GM20431 (cell line): ENCODE data around the gene CDK18.

ENCODE experiments used
- in situ Hi-C: fragments of 300-500 bp; cut with MseI, MboI; formaldehyde crosslinking; loops from one replicate; pipeline ENCODE4 v1.15.0; 2020; ENCODE audit warnings: low sequenced_read_pairs; ENCODE audit not compliant: unreplicated experiment

CDK18 gene

GRCh38 chr1:205532996-205533735 lies 28.7 kb downstream of the CDK18 start:
- in situ Hi-C loops, result no loop called here

DNA sequence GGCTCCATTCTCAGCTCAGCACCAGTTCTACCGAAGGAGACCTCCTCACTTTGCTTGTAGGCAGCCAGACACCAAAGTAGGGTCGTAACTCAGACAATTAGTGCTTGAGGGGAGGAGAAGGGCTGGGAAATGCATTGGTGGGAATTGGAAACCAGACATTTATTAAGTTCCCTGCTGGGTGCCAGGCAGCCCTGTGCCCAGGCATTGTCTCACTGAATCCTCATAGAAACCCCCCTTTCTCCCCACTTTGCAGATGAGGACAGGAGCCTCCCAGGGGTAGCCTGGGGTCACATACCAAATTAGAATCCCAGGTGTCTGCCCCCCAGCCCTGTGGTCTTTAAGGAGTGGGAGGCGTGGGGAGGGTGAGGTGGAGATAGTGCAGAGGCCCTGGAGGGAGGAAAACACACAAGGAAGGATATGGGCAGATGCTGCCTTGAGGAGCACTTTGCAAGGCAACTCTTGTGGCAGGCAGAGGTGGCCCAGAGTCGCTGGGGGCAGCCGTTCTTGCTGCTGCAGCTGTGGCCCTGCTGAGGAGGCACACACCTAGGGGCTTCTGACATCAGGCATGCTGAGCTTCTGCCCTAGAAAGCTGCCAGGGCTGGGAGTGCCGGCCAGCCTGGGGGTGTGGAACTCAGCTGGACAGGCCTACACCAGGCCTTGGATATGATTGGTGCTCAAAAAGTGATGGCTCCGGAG lies 29.4 kb downstream of the CDK18 start:
- in situ Hi-C loops, result no loop called here

DNA sequence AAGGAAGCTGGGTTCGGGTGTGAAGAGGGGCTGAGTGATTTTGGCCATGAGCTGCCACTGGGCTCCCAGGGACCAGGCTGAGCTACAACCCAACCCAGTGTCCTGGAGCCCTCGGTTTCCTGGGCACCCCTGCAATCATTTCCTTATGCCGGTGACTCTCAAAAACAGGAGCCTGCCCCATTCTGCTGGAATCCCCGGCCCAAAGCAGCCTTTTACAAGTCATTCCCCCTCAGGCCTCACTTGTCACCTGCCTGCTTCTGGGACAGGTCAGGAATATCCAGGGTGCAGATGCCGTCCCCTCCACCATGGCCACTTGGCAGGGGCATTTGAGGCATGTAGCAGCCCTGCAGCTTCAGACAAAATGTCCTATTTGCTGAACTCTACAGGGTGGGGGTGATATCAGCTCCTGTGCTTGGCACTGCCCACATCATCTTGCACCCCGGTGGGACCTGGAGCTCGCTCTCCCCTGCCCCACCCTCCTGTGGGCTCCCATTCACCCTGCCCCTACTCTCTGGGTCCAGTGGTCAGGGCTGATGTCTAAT lies 30.0 kb downstream of the CDK18 start:
- in situ Hi-C loops, result no loop called here

DNA sequence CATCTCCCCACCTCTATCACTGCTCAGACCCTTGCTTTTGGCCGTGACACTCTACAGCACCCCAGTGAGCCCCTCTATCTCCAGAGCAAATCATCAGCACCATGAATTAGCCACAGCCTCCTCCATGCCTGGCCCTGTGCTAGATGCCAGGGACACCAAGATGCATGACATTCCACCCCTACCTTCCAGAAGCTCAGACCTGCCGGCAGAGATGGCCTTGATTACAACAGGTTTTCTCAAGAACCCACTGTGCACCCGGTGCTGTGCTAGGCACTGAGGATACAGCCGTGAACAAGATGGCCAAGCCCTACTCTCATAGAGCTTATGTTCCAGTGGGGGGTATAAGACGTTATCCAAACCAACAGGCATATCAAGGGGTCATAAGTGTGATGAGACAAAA lies 30.6 kb downstream of the CDK18 start:
- in situ Hi-C loops, result no loop called here

- in situ Hi-C loops, result no loop called here
These were observed 31.6 kb downstream of the CDK18 start for GRCh38 chr1:205535866-205536758.

DNA sequence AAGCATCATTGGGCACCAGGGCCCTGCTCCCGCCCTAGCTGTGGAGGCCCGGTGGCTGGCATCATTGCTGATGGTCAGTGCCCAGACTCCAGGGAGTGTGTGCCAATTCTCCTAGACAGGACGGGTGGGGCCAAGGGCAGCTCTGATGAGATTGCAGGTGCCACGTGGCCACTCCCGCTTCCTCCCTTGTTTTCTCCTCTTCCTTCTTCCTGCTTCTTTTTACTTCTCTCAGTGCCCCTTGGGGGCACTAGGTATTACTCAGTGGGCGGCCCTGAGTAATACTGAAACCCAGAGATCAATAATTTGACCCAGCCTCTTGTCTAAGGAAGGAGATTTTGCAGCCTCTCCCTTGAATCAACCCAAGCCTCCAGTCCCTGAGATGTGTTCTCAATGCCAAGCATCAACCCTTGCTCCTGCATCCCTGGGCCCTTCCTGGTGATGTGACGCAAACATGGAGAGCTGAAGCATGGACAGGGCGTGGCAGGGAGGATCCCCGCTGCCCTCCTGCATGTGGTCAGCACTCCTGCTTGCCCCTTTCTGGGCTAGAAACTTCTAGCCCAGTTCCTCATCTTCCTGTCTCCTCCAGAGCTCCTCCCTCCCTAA lies 32.4 kb downstream of the CDK18 start:
- in situ Hi-C loops, result no loop called here

- in situ Hi-C loops, result no loop called here
These were observed 33.0 kb downstream of the CDK18 start for GRCh38 chr1:205537386-205538018.

- in situ Hi-C loops, result no loop called here
These were observed 33.9 kb downstream of the CDK18 start for GRCh38 chr1:205538235-205538840.

DNA sequence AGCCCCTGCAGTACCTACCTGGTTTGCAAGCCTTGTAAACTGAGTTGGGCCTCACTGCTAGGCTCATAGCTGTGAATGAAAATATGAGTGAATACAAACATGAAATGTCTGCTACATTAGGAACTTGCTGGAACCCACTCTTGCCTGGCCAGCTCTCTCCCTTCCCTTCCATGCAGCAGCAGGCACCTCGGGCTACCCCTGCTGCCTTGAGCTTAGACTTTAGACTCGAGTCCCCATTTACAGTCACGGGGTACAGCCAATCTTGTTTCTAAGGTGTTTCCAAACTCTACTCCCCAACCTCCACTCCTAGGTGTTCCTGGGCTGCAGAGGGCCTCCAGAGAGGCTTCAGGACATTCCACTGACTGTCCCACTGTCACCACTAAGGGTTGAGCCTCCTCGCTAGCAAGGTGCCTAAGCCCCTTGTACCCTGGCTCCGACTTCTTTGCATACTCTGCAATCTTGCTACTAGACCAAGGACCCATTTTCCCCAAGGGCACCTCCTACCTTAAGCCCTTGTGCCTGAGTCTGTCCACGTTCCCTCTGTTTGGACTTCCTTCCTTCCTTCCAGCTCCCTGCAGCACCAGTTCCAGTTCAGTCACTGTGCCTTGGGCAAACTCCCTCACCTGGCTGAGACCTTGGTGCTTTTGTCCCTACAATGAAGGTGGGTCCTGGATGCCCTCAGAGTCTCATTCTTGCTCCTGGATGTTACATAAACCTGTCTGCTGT lies 36.9 kb downstream of the CDK18 start:
- in situ Hi-C loops, result no loop called here

GRCh38 chr1:205542367-205542766 lies 37.9 kb downstream of the CDK18 start:
- in situ Hi-C loops, result no loop called here

DNA sequence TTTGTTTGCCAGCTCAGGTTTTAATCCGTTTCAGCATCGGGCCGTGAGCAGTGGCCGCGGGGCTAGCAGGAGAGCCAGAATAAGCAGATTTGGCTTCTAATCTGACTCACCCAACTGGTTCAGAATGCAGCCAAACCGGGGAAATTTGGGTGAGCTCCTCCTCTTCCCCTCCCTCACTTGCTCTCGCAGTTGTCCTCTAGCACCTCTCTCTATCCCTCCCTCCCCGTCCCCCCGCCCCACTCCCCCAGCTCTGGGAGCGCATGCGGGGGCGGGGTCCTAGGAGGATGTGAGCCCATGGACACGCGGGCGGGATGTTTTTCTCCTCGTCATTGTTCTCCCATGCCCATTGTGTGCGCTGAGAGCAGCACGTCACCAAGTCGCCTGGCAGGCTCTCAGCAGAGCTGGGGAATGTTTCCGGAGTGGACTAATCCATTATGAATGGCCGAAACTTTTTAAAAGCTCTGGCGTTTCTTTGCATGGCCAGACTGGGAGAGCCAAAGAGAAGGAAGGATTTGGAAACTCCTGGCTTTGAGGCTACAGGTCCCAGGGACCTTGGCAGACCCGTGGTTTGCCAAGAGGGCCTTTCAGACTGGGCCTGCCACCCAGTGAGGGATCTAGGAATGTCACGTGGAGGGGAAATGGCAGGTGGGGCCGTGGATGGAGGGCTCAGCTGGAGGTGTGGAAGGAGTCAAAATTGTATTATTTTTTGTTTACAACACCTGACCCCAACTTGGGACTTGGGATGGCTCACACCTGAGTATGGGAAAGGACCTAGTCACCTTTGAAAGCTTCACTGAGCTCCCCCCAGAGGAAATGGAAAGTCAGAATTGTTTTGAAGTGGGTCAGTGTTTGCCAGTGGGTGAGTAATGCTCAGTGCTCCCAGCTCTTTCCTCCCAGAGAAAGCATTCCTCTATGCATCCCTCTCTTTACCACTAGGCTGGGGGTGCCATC lies 39.2 kb downstream of the CDK18 start:
- in situ Hi-C loops, result no loop called here

DNA sequence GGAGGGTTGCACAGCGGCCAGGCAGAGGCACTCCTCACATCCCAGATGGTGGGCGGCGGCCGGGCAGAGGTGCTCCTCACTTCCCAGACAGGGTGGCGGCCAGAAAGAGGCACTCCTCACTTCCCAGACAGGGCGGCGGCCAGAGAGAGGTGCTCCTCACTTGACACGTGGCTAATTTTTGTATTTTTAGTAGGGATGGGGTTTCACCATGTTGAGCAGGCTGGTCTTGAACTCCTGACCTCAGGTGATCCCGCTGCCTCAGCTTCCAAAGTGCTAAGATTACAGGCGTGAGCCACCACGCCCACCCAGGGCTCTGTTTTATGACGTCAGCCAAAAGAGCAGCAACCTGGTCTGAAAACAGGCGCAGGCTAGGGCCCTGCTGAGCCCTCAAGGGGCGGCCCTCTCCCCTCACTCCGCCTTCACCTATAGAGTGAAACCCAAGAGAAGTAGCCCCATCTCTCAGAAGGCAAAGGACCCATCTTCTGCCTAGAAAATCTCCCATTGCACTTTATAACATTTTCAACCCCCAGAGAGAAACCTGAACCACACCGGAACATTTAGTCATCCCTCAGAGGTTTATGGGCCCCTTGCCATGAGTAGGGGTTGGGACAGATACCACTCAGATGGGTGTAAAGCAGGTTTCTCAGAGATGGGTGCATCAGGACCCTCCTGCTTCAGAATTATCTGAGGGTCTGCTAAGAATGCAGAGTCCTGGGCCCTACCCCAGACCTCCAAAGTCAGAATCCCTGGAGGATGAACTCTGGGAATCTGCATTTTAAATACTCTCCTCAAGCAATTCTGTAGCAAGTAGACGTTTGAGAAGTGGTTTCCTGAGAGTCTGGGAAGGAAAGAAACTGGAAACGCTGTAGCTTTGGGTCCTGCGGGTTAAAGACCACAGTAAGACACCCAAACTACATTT lies 40.8 kb downstream of the CDK18 start:
- in situ Hi-C loops, result no loop called here

DNA sequence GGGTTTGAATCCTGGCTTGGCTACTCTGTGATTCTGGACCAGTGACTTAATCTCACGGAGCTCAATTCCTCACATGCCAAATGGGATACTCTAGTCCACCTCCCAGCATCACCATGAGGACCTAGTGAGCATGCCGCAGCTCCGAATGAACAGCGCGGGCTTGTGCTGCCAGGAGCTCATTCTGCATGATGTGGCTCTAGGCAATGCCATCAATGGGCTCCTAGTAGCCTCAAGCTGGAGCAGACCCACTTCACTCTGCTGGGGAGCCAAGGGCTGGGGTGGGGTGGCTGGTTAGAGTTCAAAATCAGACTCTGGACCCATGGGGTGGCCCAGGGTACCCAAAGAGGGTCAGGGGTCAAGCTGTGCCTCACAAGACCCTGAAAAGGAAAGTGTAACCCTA lies 41.5 kb downstream of the CDK18 start:
- in situ Hi-C loops, result no loop called here

DNA sequence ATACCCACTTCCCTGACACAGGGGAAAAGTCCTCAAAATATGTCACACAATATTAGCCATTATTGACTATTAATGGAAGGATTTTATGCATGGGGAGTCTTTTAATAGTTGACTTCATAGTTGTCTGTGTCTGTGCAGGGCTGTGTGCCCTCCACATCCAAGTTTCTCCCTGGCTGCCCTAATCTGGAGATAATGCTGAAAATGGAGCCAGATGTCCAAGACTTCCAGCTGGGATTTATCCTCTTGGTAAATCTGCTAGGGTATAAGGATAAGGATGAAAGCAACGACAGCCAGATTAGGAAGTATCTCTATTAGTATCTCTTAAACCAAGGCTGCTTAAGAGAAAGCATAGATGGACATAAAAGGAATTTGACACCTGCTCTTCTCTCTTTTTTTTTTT lies 42.1 kb downstream of the CDK18 start:
- in situ Hi-C loops, result no loop called here

- in situ Hi-C loops, result no loop called here
These were observed 43.7 kb downstream of the CDK18 start for GRCh38 chr1:205547936-205548827.
